HL-60 (cell line): Measurements from ENCODE around the gene ACTL6B.

Experiments
- CTCF ChIP-seq: IDR thresholded peaks from one replicate; pipeline ENCODE4 v1.5.1; 2011; ENCODE audit warnings: low read length, control low read depth, inconsistent platforms; ENCODE audit not compliant: insufficient read depth
- POLR2AphosphoS5 ChIP-seq: IDR thresholded peaks from 2 replicates; pipeline ENCODE4 v1.6.1; 2012; ENCODE audit warnings: low read depth

- TF ChIP-seq CTCF (no peak), POLR2AphosphoS5 (no peak)
Observed at GRCh38 chr7:100641463-100641859, 14.8 kb downstream of the ACTL6B start, which contains the start of gene TFR2.
